HFFc6 (cell line): ENCODE data around the gene GID8. TPM values are rescaled to one million over a fixed set of nuclear protein-coding genes. Genes with fewer than 3 reads are reported as not detected.
A peak's percentile ranks its signal among the peaks of the same experiment; 100 is the strongest.

Experiments
- DNase-seq: peaks from one replicate; pipeline ENCODE4 v3.0.0-alpha.2; 2018
- H3K27ac Mint-ChIP-seq: 2 replicates; pipeline ENCODE4 v1.8.0; 2020; ENCODE audit warnings: mild to moderate bottlenecking, mixed read lengths
- H3K27me3 Mint-ChIP-seq: 2 replicates; pipeline ENCODE4 v1.8.0; 2021; ENCODE audit warnings: mild to moderate bottlenecking, moderate library complexity, mixed read lengths; ENCODE audit not compliant: insufficient read depth
- H3K36me3 Mint-ChIP-seq: 2 replicates; pipeline ENCODE4 v1.8.0; 2021; ENCODE audit warnings: low read depth, mixed read lengths
- H3K4me1 Mint-ChIP-seq: 2 replicates; pipeline ENCODE4 v1.8.0; 2020; ENCODE audit warnings: low read depth, mixed read lengths
- H3K4me3 Mint-ChIP-seq: 2 replicates; pipeline ENCODE4 v1.8.0; 2020; ENCODE audit warnings: mild to moderate bottlenecking, moderate library complexity, mixed read lengths
- H3K9me3 Mint-ChIP-seq: 2 replicates; pipeline ENCODE4 v1.8.0; 2020; ENCODE audit warnings: mild to moderate bottlenecking, mixed read lengths
- CTCF ChIP-seq: fragments of 200-600 bp; sonication (generic); IDR thresholded peaks from 2 replicates; pipeline ENCODE4 v1.5.0; 2021; ENCODE audit warnings: antibody characterized with exemption, mild to moderate bottlenecking
- long read RNA-seq: library from polyadenylated mRNA; unstranded; transcript quantifications from one replicate; pipeline ENCODE4 v2.0.0, GENCODE V29; 2019
- total RNA-seq, 6 experiments: library from RNA; stranded (reverse); fragmentation: NEBNext Ultra II Directional; extraction: Animal tissue kit (Norgen Biotek cat#: 25700); gene quantifications; 2 replicates in 1 of 6; 3 replicates in 5 of 6; pipeline ENCODE4 v1.2.3, GENCODE V29; 2021

The GID8 gene
- total RNA-seq = 10 to 100 TPM; 19.1 to 26.9 (median 22.6) TPM
- long read RNA-seq, full-length matches to known transcripts = 39 of 54 reads
- long read RNA-seq, partial matches to known transcripts = 1 of 54 reads
- long read RNA-seq, other reads (novel, unspliced or antisense) = 14 of 54 reads

- Mint-ChIP-seq H3K27ac (peak within 1 kb of the TSS; percentile 94), H3K9me3 (no peaks in the 10 kb centered on the region), H3K4me1 (peaks cover 33% of the 10 kb centered on the region), H3K27me3 (peaks cover 3% of the 10 kb centered on the region), H3K4me3 (peak within 1 kb of the TSS; percentile 97), H3K36me3 (peaks cover 32% of the 10 kb centered on the region)
- no peak for TF ChIP-seq CTCF
- peak; percentile 25 for DNase-seq
Measured at GRCh38 chr20:62938105-62938888, at the start of gene GID8. Gene GID8 (plus strand): TSS chr20:62938147. CDS start chr20:62941503, 3,356 bp downstream.

- peaks cover 7% of the 10 kb centered on the region for H3K27me3 Mint-ChIP-seq
- H3K27ac Mint-ChIP-seq = peak overlapping the region; percentile 50
- no peaks in the 10 kb centered on the region for H3K9me3 Mint-ChIP-seq
- peaks cover 23% of the 10 kb centered on the region for H3K4me1 Mint-ChIP-seq
- no peak for DNase-seq
- no peak for TF ChIP-seq CTCF
- H3K36me3 Mint-ChIP-seq = peaks cover 31% of the 10 kb centered on the region
- no peak overlapping the region for H3K4me3 Mint-ChIP-seq
Measured at GRCh38 chr20:62888406-62888805, 49.5 kb upstream of the GID8 start.

- DNase-seq = no peak
- Mint-ChIP-seq H3K36me3 (peaks cover 31% of the 10 kb centered on the region), H3K4me3 (no peak overlapping the region), H3K4me1 (peaks cover 23% of the 10 kb centered on the region), H3K9me3 (no peaks in the 10 kb centered on the region), H3K27ac (no peak overlapping the region), H3K27me3 (peaks cover 7% of the 10 kb centered on the region)
- no peak for TF ChIP-seq CTCF
Measured at GRCh38 chr20:62888910-62889309, 49.0 kb upstream of the GID8 start.

GRCh38 chr20:62889411-62889810 lies 48.5 kb upstream of the GID8 start:
- DNase-seq = no peak
- no peak overlapping the region for H3K4me3 Mint-ChIP-seq
- no peak overlapping the region for H3K27ac Mint-ChIP-seq
- no peaks in the 10 kb centered on the region for H3K9me3 Mint-ChIP-seq
- peaks cover 31% of the 10 kb centered on the region for H3K36me3 Mint-ChIP-seq
- peaks cover 5% of the 10 kb centered on the region for H3K27me3 Mint-ChIP-seq
- H3K4me1 Mint-ChIP-seq = peaks cover 23% of the 10 kb centered on the region
- TF ChIP-seq CTCF = no peak

- H3K36me3 Mint-ChIP-seq = peaks cover 31% of the 10 kb centered on the region
- no peaks in the 10 kb centered on the region for H3K9me3 Mint-ChIP-seq
- no peak overlapping the region for H3K4me3 Mint-ChIP-seq
- H3K27ac Mint-ChIP-seq = no peak overlapping the region
- H3K4me1 Mint-ChIP-seq = peaks cover 23% of the 10 kb centered on the region
- H3K27me3 Mint-ChIP-seq = peaks cover 5% of the 10 kb centered on the region
- no peak for TF ChIP-seq CTCF
- no peak for DNase-seq
Measured at GRCh38 chr20:62889871-62890270, 48.1 kb upstream of the GID8 start.
